DMS79 (cell line): ENCODE measurements around the gene ATP1A2.

ENCODE experiments used
- DNase-seq: peaks from one replicate; lab custom pipeline; 2025; lab: John Stamatoyannopoulos, UW

Gene ATP1A2

DNA sequence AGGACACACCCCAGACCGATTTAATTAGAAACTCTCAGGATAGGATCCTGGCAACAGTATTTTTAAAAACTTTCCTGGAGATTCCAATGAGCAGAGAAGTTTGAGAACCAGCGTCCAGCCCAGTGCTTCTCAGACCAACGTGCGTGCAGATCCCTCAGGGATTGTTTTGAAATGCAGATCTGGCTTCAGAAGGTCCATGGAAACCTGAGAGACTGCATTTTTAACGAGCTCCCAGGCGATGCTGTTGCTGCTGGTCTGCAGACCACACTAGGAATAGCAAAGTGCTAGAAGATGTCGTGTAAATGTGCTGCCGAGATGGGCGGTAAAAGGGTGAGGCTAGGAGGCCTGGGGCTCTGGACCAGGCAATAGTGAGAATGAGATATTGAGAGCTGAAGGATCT, 56.4 kb downstream of the ATP1A2 start:
- no peak for DNase-seq

DNA sequence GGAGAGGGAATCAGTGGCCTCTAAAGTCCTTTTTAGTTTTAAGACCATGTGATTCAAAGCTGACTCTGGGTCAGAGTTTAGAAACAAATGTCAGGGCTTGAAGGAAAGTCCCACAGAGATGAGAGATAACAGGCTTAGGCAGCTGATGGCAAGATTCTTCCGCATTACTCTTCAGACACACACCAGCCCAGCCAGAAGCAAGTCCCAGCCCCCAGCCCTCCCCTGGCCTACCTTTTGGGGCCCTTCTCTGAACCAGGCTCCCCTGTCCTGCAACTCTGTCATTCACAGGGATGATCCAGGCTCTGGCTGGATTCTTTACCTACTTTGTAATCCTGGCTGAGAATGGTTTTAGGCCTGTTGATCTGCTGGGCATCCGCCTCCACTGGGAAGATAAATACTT, 61.7 kb downstream of the ATP1A2 start:
- no peak for DNase-seq

DNA sequence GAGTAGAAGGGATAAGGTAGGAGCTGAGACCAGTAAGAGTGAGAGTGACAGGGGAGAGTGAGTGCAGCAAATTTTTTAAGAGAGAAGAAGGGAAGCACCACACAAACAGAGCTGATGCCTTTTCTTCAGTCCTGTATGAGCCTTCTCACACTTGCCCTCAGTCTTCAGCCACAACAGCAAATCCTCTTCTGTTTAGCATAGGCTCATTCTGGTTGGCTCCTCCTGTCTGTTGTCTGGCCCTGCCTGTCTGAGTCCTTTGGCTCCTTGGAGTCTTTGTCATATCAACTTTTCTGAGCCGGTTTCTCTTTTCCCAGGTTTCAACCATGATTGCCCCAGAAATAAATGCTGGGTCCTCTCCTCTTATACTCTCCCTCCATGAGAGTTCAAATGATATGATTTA, 62.1 kb downstream of the ATP1A2 start:
- no peak for DNase-seq

DNA sequence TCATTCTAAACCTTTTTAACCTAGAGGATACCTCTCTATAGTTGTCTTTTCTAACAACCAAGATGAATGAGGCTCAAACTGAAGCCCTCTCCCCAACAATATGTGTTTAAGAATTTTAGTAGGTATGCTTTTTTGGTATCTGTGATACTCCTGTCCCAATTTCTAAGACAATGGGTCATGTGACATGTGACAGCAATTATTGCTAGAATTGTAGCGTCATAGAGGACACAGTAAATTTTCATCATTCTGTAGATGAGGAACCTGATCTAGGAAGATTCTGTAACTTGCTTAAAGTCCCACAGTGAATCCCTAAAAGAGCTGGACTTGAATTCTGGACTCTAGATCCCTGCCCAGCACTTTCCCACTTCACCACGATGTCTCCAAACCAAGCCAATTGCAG, 63.2 kb downstream of the ATP1A2 start:
- no peak for DNase-seq

DNA sequence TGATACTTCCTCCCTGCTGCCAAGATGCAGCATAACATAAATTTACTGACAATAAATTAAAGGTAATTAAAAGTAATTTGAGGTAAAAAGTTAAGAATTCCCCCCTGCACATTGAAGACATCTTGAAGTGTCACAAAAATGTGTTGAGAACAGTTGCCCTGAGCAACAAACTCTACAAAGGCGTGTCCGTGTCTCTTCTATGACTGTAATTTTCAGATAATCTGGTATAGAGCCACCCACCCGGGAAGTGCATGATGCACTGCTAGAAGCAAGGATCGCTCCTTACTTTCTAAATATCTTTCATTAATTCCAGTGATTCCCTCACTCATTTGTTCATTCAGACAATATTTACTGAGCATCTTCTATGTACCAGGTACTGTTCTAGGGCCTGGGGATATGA, 63.8 kb downstream of the ATP1A2 start:
- no peak for DNase-seq

DNA sequence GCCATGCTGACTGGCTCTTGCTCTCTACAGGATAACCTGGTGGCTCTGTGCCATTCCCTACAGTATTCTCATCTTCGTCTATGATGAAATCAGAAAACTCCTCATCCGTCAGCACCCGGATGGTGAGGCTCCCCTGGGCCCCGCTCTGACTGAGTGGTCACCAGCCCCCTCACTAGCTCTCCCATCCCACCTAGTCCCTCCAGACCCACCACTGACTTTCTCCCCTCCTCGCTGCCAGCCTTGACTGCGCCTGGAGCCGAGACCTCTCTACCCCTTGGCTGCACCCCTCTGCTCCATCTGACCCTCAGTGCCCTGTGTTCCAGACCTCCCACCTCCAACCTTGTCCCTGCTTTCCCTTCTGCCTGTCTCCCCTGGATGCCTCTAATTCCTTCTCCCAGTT, 70.7 kb downstream of the ATP1A2 start:
- no peak for DNase-seq

DNA sequence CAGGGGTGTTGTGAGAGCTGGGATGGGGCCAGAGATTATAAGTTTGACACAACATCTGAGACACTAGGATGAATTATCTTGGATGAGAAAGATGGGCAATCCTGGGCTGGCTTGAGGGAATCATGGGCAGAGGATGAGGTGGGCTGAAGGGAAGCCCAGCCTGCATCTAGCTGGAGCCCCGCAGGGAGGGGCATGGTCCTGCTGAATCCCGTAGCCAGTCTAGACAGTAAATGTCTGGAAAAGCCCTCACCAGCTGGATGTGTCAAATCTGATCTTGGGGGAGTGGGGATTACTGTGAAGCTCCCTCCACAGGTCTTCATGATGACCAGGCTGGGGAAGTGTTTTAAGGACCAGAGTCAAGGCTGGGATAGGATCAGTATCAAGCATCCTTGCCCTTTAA, 71.2 kb downstream of the ATP1A2 start:
- DNase-seq = no peak

DNA sequence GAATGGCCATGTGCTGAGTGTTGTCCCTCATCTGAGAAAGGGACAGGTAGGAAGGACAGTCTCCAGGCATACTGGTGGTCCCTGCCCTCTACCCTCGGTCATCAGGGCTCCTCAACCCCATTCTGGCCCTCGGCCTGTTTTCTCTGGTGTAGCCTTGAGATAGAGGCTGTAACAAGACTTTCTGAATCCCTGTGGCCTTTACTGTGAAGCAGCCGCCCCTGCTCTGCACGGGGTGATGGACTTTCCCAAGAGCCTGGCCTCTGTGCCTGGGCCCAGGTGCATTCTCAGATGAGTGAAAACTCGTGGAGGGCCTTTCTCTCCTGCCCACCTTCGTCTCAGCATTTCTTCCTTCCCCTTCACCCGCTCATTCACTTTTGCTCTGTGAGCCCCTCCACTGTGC, 71.8 kb downstream of the ATP1A2 start:
- no peak for DNase-seq

DNA sequence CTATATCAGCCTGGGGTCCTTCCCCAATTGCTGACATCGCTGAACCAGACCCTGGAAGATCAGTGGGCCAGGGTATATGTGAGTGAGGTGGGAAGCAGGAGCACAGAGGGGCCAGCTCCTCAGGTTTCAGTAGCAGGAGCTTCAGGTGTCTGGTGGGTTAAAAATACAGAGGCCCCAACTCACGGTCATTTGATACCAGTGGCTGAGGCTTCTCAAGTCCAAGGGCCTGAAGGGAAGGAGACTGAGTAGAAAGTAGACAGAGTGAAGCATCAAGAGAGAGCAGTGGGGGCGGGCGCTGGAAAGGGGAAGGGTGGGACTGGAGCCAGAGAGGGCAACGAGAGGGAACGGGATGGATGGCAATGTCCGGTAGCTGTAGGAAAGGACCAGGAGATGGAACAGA, 72.8 kb downstream of the ATP1A2 start:
- DNase-seq = no peak

DNA sequence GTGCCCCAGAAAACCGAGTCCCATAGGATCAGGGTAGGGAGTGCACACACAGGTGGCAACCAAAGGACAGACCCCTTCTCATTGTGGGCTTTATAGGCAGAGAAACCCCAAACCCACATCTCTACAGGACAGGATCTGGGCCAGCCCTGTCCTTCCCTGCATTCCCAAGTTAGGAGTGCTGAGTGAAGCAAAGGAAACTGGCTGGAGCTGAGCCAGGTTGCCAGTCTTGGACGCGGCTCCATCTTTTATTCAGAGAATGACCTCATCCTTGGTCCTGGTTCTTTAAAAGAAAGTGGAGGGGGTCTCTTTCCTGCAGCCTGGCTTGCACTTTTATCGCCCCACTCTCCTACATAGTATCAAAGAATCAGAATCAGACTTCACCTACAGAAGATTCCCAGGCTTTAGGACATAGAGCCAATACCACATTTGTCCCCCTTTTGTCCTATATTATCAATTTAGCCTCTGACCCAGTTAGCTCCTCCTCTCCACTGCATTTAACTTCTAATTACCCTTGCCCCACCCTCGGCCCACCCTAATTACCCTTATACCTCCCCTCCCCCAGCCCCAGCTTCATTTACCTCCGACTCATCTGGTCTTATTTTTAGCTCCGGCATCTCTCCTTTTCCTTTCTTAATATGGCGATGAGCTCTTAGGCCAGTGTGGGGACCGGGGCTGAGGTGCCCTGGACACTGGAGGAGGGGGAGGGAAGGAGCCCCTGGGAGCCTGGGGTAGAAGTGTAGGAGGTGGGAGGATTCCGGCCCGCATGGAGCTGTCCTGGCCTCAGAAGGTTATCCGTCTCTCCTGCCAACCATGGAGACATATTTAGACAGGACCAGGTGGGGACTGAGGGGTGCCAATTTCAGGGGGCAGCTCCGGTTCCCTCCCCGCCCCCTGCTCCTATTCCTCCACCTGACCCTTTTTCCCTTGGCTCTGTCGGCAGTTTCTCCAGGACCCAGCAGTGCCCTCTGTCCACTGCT, 74.4 kb downstream of the ATP1A2 start, which contains the start of gene CASQ1:
Gene CASQ1, plus strand, starts transcription at position 927 of the 977 bp plus-strand sequence. CDS start 177 bp downstream, outside the sequence.
- DNase-seq = no peak

DNA sequence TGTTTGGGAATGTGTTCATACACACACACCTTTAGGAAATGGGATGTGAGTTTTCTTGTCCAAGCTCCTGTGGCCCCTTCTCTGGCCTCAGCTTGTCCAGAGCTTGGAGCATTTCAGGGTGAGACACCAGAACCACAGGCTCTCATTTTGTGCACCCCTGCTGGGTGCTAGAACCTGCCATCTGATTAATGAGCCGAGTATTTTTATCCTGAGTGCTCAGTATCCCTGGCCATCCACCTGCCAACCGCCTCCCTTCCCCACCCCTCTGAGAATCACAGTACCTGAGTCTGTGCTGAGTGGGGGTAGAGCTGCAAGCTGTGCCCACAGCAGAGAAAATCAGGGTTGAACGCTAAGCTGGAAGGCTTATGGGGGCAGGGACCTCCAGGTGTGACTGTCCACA, 76.2 kb downstream of the ATP1A2 start:
- DNase-seq = no peak

DNA sequence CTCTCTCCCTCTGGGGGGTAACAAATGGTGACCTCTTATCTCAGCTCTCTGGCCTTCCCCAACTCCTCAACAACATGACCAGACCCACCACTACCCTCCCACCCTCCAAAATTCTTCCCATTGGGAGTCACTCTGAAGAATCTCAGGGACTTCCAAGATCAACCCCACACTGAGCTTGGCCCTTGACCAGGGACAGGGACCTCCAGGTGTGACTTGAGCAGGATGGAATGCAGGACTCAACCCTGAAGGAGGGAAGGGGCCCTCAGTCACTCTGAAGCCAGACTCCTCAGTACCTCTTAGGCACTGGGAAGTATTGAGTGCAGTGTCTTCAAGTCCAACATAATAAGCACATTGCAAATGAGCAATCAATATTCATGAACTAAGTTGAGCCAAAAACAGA, 76.7 kb downstream of the ATP1A2 start:
- DNase-seq = no peak
